Tibial artery (tissue), 4 donors: ENCODE results near the gene MYBPHL.

Source experiments
- DNase-seq, 2 donors: peaks; one replicate each; pipeline ENCODE4 v3.0.0-alpha.2; 2019
- H3K27ac ChIP-seq, 2 donors: fragments of 200-600 bp; sonication (generic) in 1 of 2; 1 replicate in 1 of 2; 2 replicates in 1 of 2; pipeline ENCODE4 v1.5.1; 2018 to 2019; ENCODE audit warnings: mild to moderate bottlenecking in 1 of 2
- H3K27me3 ChIP-seq, 2 donors: fragments of 200-600 bp; sonication (generic) in 1 of 2; one replicate each; pipeline versions ENCODE4 v1.5.1 to v1.6.0; 2016 to 2019
- H3K36me3 ChIP-seq, 3 donors: fragments of 200-600 bp; sonication (generic) in 2 of 3; one replicate each; pipeline ENCODE4 v1.5.1; 2016 to 2019; ENCODE audit warnings: mild to moderate bottlenecking in 2 of 3
- H3K4me1 ChIP-seq, 4 donors: fragments of 200-600 bp; sonication (generic) in 2 of 4; 1 replicate in 3 of 4; 2 replicates in 1 of 4; pipeline ENCODE4 v1.5.1; 2016 to 2019
- H3K4me3 ChIP-seq, 2 donors: fragments of 200-600 bp; sonication (generic) in 1 of 2; 1 replicate in 1 of 2; 2 replicates in 1 of 2; pipeline ENCODE4 v1.5.1; 2018 to 2019; ENCODE audit warnings: mild to moderate bottlenecking in 2 of 2
- H3K9me3 ChIP-seq, 3 donors: fragments of 200-600 bp; sonication (generic) in 1 of 3; one replicate each; pipeline ENCODE4 v1.5.1; 2016 to 2019
- CTCF ChIP-seq, 2 experiments: fragments of 200-600 bp in 1 of 2; fragments of 450-650 bp in 1 of 2; IDR thresholded peaks; one replicate each; pipeline ENCODE4 v1.5.1; 2017 to 2019; ENCODE audit warnings: antibody characterized with exemption in 2 of 2, mild to moderate bottlenecking in 1 of 2, moderate library complexity in 1 of 2
- intact Hi-C: fragments of 100-400 bp; cut with DNase I; formaldehyde crosslinking; loops from one replicate; pipeline ENCODE4 v1.15.0; 2023; ENCODE audit warnings: low total_unique reads

MYBPHL gene

GRCh38 chr1:109335091-109335490, 28.3 kb upstream of the MYBPHL start:
- H3K27me3 ChIP-seq, result no peaks in the 10 kb centered on the region
- H3K9me3 ChIP-seq, result peaks cover 2 to 22% (median 14%) of the 10 kb centered on the region in 3 donors
- no peaks in the 10 kb centered on the region for H3K4me1 ChIP-seq
- intact Hi-C loops, result no loop called here
- H3K4me3 ChIP-seq, result no peak overlapping the region
- DNase-seq, result no peak
- TF ChIP-seq CTCF (IDR thresholded peaks at IDR 0.05), result no peak
- H3K27ac ChIP-seq, result no peak overlapping the region
- peaks cover 95 to 99% (median 96%) of the 10 kb centered on the region in 3 donors for H3K36me3 ChIP-seq

GRCh38 chr1:109331113-109331512, 24.3 kb upstream of the MYBPHL start:
- Histone ChIP-seq H3K9me3 (peaks cover 2 to 22% (median 14%) of the 10 kb centered on the region in 3 donors), H3K4me3 (no peak overlapping the region), H3K36me3 (peaks cover 92 to 97% (median 93%) of the 10 kb centered on the region in 3 donors), H3K27me3 (no peaks in the 10 kb centered on the region), H3K27ac (no peak overlapping the region), H3K4me1 (no peaks in the 10 kb centered on the region)
- TF ChIP-seq CTCF (IDR thresholded peaks at IDR 0.05), result no peak
- intact Hi-C loops, result no loop called here
- no peak for DNase-seq

- DNase-seq, result no peak
- peaks cover 0 to 15% (median 12%) of the 10 kb centered on the region in 3 donors for H3K9me3 ChIP-seq
- peaks cover 93 to 96% (median 94%) of the 10 kb centered on the region in 3 donors for H3K36me3 ChIP-seq
- no peak overlapping the region for H3K4me3 ChIP-seq
- H3K27me3 ChIP-seq, result no peaks in the 10 kb centered on the region
- intact Hi-C loops, result no loop called here
- H3K4me1 ChIP-seq, result no peaks in the 10 kb centered on the region
- no peak for TF ChIP-seq CTCF (IDR thresholded peaks at IDR 0.05)
- H3K27ac ChIP-seq, result no peak overlapping the region
Observed at GRCh38 chr1:109327285-109327684, 20.5 kb upstream of the MYBPHL start.

- no peak for DNase-seq
- Histone ChIP-seq H3K27ac (no peak overlapping the region), H3K9me3 (no peaks in the 10 kb centered on the region), H3K36me3 (peaks cover 95 to 98% (median 97%) of the 10 kb centered on the region in 3 donors), H3K4me1 (no peaks in the 10 kb centered on the region), H3K27me3 (no peaks in the 10 kb centered on the region), H3K4me3 (no peak overlapping the region)
- TF ChIP-seq CTCF (IDR thresholded peaks at IDR 0.05), result no peak
- intact Hi-C loops, result no loop called here
Observed at GRCh38 chr1:109322974-109323373, 16.2 kb upstream of the MYBPHL start.

GRCh38 chr1:109319114-109319513, 12.3 kb upstream of the MYBPHL start:
- intact Hi-C loops, result no loop called here
- peaks cover 100% of the 10 kb centered on the region in 3 donors for H3K36me3 ChIP-seq
- H3K9me3 ChIP-seq, result no peaks in the 10 kb centered on the region
- H3K4me1 ChIP-seq, result no peaks in the 10 kb centered on the region
- H3K27me3 ChIP-seq, result no peaks in the 10 kb centered on the region
- H3K27ac ChIP-seq, result no peak overlapping the region
- H3K4me3 ChIP-seq, result no peak overlapping the region
- TF ChIP-seq CTCF (IDR thresholded peaks at IDR 0.05), result no peak
- no peak for DNase-seq

GRCh38 chr1:109316506-109316905, 9.7 kb upstream of the MYBPHL start:
- no peak for TF ChIP-seq CTCF (IDR thresholded peaks at IDR 0.05)
- H3K27me3 ChIP-seq, result no peaks in the 10 kb centered on the region
- no peaks in the 10 kb centered on the region for H3K9me3 ChIP-seq
- no peak overlapping the region for H3K27ac ChIP-seq
- no peak overlapping the region for H3K4me3 ChIP-seq
- H3K36me3 ChIP-seq, result peaks cover 98 to 100% (median 100%) of the 10 kb centered on the region in 3 donors
- no peaks in the 10 kb centered on the region for H3K4me1 ChIP-seq
- intact Hi-C loops, result no loop called here
- DNase-seq, result no peak
